NCI-H446 treated with DMSO at 0.1 percent for 48 hours (cell line): ENCODE measurements around the gene TIGD4.

Experiments
- DNase-seq: peaks from one replicate; lab custom pipeline; 2025; lab: John Stamatoyannopoulos, UW

The TIGD4 gene

GRCh38 chr4:152779513-152780266 is at the start of gene TIGD4, which contains the start of gene ARFIP1:
Gene TIGD4, minus strand, starts transcription at chr4:152779730. Its CDS starts 8,726 bp downstream, at chr4:152771004.
Gene ARFIP1, plus strand, starts transcription at chr4:152779954. Its CDS starts 49,680 bp downstream, at chr4:152829634.
- peak; percentile 92 for DNase-seq

- DNase-seq = no peak
These were observed 48.6 kb upstream of the TIGD4 start for GRCh38 chr4:152828122-152828521.

- no peak for DNase-seq
These were observed 45.8 kb upstream of the TIGD4 start for GRCh38 chr4:152825336-152825735.

GRCh38 chr4:152824561-152824960 is 45.0 kb upstream of the TIGD4 start:
- no peak for DNase-seq

- no peak for DNase-seq
These were observed 42.8 kb upstream of the TIGD4 start for GRCh38 chr4:152822323-152822722.

- no peak for DNase-seq
These were observed 40.5 kb upstream of the TIGD4 start for GRCh38 chr4:152820073-152820472.

- no peak for DNase-seq
These were observed 39.6 kb upstream of the TIGD4 start for GRCh38 chr4:152819026-152819645.

GRCh38 chr4:152817331-152817730 is 37.8 kb upstream of the TIGD4 start:
- no peak for DNase-seq

- no peak for DNase-seq
These were observed 35.5 kb upstream of the TIGD4 start for GRCh38 chr4:152815078-152815477.

GRCh38 chr4:152810715-152811287 is 31.3 kb upstream of the TIGD4 start:
- no peak for DNase-seq

- no peak for DNase-seq
These were observed 29.1 kb upstream of the TIGD4 start for GRCh38 chr4:152808670-152809069.

- no peak for DNase-seq
These were observed 27.8 kb upstream of the TIGD4 start for GRCh38 chr4:152807294-152807829.

- DNase-seq = no peak
These were observed 27.1 kb upstream of the TIGD4 start for GRCh38 chr4:152806501-152807125.

- DNase-seq = no peak
These were observed 26.3 kb upstream of the TIGD4 start for GRCh38 chr4:152805818-152806217.

GRCh38 chr4:152805071-152805650 is 25.6 kb upstream of the TIGD4 start:
- no peak for DNase-seq

GRCh38 chr4:152803541-152803940 is 24.0 kb upstream of the TIGD4 start:
- no peak for DNase-seq

- no peak for DNase-seq
These were observed 16.4 kb upstream of the TIGD4 start for GRCh38 chr4:152795891-152796290.

- DNase-seq = no peak
These were observed 7.1 kb upstream of the TIGD4 start for GRCh38 chr4:152786627-152787026.

GRCh38 chr4:152785639-152786615 is 6.4 kb upstream of the TIGD4 start:
- DNase-seq = no peak

- DNase-seq = no peak
These were observed 5.2 kb upstream of the TIGD4 start for GRCh38 chr4:152784490-152785350.
